HG02870 (cell line): ENCODE measurements around the gene CREBL2.

Experiments used
- ATAC-seq: cut with Tn5 transposase; IDR thresholded peaks from one replicate; pipeline ENCODE4 v1.9.1; 2021; ENCODE audit warnings: mild to moderate bottlenecking, moderate library complexity; ENCODE audit not compliant: unreplicated experiment

CREBL2 gene

DNA sequence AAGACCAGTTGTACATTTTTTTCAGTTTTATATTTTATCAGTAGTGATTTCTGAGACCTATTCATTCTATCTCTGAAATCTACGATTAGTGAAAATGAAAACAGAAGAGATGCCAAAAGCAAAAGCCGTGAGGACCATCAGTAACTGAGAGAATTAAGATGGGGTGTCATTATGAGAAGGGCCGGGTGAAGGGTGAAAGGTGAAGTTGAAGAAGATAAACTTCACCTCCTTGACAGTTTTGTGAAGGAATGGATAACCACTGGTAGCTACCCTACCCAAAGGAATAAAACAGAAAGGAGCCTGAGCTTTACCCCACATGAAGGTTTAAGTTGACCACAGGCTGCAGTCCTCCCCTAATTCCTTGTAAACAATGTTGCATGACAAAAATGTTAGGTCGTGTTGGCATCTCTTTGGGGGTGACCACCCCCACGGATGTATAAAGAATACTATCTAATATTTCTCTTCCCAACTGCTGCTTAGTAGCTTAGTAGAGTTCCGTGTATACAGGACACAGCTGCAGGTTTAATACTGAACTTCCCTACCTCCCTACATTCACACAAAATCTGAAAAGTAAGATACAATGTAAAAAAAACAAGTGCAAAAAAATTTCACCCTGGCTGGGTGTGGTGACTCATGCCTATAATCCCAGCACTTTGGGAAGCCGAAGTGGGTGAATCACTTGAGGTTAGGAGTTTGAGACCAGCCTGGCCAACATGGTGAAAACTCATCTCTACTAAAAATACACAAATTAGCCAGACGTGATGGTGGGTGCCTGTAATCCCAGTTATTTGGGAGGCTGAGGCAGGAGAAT, 60.4 kb downstream of the CREBL2 start:
- ATAC-seq = no peak

DNA sequence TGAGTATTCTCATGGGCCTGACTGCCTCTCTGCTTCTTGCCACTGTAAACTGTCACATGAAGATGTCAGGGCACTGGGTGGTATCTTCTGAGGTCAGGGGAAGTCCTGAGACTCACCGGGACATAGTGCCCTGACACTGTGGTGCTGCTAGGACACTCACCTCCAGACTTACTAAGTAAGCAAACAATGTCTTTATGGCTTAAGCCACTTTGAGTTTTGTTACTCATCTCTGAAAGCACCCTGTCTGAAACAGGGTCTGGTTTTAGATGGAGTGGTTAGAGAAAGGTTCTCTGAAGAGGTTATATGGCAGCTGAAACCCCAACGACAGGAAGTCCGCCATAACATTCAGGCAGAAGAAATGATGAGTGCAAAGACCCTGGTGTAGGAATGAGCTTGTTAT, 61.6 kb downstream of the CREBL2 start:
- peak; percentile 56 for ATAC-seq

GRCh38 chr12:12676605-12677004, 64.9 kb downstream of the CREBL2 start:
- no peak for ATAC-seq

- no peak for ATAC-seq
Observed at GRCh38 chr12:12681061-12681765, 69.5 kb downstream of the CREBL2 start.

GRCh38 chr12:12682284-12682683, 70.6 kb downstream of the CREBL2 start:
- ATAC-seq = no peak

- ATAC-seq = no peak
Observed at GRCh38 chr12:12683136-12683697, 71.5 kb downstream of the CREBL2 start.

GRCh38 chr12:12683725-12684124, 72.0 kb downstream of the CREBL2 start:
- no peak for ATAC-seq

DNA sequence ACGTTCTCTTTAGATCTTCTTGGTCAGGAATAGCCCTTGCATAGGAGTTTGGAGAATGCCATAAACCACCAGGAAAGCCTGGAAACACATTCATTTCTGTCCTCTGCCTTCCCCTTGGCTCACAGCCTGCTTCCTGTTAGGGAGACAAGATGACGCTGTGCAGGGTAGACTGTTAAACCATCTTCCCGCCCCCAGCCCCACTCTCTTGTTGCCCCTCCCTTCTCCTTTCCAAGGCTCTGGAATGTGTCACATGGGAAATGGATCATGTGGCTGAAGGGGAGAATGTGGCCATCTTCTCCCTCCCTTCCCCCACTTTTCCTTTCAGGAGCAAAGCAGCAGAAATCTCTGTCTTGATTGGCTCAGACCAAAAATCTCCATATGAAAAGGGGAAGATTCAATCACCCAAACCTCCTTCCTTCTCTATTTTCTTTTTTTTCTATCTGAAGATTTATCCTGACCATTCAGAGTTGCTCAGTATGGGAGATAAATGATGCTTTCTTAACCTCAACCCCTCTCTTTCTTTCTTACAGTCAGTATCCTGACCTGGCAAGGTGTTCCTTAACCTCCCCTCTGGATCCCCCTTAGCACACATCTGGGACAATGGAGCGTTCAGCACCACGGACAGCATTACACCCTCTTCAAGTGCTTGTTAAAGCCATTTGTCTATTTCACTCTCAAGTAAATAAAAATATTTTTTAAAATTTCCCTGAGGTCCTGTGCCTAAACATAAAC, 72.9 kb downstream of the CREBL2 start:
- no peak for ATAC-seq

DNA sequence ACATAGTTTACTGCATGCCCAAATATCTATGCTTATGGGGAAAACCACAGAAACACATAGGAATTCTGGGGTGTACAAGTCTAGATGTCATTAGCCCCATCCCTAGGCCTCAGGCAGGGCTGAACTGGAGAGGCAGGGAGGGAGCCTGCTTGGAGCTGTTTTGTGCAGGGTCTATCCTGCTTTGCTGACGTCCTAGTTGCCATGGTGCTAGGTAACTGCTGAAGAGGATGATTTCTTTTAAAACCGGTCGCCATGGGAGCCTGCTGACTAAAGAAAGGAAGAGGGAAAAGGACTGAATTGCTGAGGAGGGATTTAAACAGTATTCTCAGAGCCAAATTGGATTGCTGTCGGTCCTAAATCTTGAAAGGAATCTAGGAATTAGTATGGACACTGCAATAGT, 73.6 kb downstream of the CREBL2 start:
- ATAC-seq = no peak

DNA sequence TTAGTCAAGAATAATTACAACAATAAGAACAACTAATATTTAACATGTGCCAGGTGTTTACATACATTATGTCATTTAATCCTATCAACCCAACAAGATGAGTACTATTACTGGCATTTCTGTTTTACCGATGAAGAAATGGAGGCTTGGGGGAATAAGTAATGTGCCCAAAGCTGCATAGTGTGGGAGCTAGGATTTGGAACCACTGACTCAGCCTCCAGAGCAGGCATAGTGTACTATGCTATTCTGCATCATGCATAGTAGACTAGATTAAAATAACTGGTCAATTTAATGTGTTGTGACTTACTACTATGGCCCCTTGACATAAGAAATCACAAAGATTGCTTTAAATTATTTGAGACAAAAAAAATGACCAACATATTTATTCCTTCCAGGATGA, 74.8 kb downstream of the CREBL2 start:
- ATAC-seq = no peak

DNA sequence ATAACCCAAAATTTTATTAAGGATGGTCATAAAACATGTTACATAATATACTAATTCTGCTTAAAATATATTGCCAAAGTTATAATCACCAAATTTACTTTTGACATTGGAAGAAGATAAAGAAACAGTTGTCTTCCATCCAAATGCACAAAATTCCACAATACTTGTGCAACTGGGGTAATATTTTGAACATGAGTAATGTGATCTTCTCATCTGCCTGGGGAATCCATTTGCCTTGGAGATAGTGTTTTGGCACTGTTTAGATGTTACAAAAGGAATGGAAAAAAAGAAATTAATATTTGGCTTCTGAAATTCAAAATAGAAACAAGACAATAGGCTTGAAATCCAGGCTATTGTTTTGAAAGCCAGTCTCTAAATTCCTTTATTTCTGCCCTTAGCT, 75.2 kb downstream of the CREBL2 start:
- ATAC-seq = no peak

DNA sequence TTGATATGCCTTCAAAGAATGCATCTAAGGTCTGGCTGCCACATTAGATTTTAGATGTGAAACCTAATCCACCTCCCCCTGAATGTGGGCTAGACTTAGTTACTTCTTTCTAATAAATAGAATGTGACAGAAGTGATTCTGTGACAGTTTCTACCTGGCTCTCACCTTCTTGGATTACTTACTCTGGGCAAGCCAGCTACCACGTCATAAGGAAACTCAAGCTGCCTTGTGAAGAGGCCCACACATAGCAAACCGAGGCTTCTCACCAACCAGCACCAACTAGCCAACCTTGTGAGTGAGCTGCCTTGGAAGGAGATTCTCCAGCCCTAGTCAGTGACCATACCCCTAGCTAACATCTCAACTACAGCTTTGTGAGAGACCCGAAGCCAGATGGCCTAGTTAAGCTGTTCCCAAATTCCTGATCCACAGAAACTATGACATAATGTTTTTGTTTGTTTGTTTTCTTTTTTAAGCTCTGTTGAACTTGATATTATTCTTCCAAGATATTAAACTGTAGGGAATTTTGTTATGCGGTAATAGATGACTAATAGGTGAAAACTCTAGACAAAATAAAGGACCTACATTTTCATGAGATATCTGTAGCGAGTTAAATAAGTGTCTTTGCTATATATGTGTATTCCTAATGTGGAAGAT, 78.1 kb downstream of the CREBL2 start:
- no peak for ATAC-seq

- no peak for ATAC-seq
Observed at GRCh38 chr12:12691549-12691948, 79.9 kb downstream of the CREBL2 start.

GRCh38 chr12:12693111-12693671, 81.5 kb downstream of the CREBL2 start:
- no peak for ATAC-seq
